ENCODE measurements around the gene MRPS21.

- TF ChIP-seq CTCF (IDR thresholded peaks at IDR 0.05): no peak
- peak in 3 of 4 donors; percentile 15 to 74 (median 30) for TF ChIP-seq POLR2A (IDR thresholded peaks at IDR 0.05)
These were observed 24.8 kb upstream of the MRPS21 start, which contains the start of gene APH1A for GRCh38 chr1:150268705-150269403.

All from esophagus squamous epithelium (tissue), 4 donors.